Kidney epithelial cell (primary cell): Measurements from ENCODE around the gene PBX1. TPM values are rescaled to one million over a fixed set of nuclear protein-coding genes. Genes with fewer than 3 reads are reported as not detected.
A peak's percentile ranks its signal among the peaks of the same experiment; 100 is the strongest.

Experiments used
- DNase-seq: peaks from one replicate; pipeline ENCODE4 v3.0.0-alpha.2; 2010; ENCODE audit warnings: low read depth
- H3K27me3 ChIP-seq: 2 replicates; pipeline ENCODE4 v1.6.0; 2011; ENCODE audit warnings: low read length; ENCODE audit not compliant: control insufficient read depth, insufficient read depth
- H3K36me3 ChIP-seq: 2 replicates; pipeline ENCODE4 v1.5.1; 2011; ENCODE audit warnings: low read length; ENCODE audit not compliant: control insufficient read depth, insufficient read depth
- H3K4me3 ChIP-seq: 2 replicates; pipeline ENCODE4 v1.5.1; 2011; ENCODE audit warnings: low read depth, mild to moderate bottlenecking, control low read depth, low read length
- CTCF ChIP-seq: IDR thresholded peaks from 2 replicates; pipeline ENCODE4 v1.5.1; 2011; ENCODE audit warnings: mild to moderate bottlenecking, moderate library complexity, low read length, control low read depth, inconsistent platforms; ENCODE audit not compliant: insufficient read depth, poor library complexity, severe bottlenecking
- total RNA-seq: library from RNA; depleted of rRNA; stranded (reverse); fragments of >200 nt; gene quantifications from 2 replicates; pipeline ENCODE4 v1.2.3, GENCODE V29; 2015

PBX1 gene
- total RNA-seq, 1 donor from 2014 or later: 5.7 TPM

- H3K27me3 ChIP-seq: no peaks in the 10 kb centered on the region
- no peaks in the 10 kb centered on the region for H3K36me3 ChIP-seq
- no peak overlapping the region for H3K4me3 ChIP-seq
- no peak for TF ChIP-seq CTCF
- no peak for DNase-seq
Measured at GRCh38 chr1:164610538-164611222, 51.7 kb downstream of the PBX1 start.

GRCh38 chr1:164611754-164612642, 53.0 kb downstream of the PBX1 start:
- no peak overlapping the region for H3K4me3 ChIP-seq
- peak; percentile 75 for DNase-seq
- no peak for TF ChIP-seq CTCF
- no peaks in the 10 kb centered on the region for H3K36me3 ChIP-seq
- no peaks in the 10 kb centered on the region for H3K27me3 ChIP-seq

GRCh38 chr1:164613176-164613575, 54.2 kb downstream of the PBX1 start:
- TF ChIP-seq CTCF: no peak
- no peaks in the 10 kb centered on the region for H3K36me3 ChIP-seq
- DNase-seq: no peak
- H3K4me3 ChIP-seq: no peak overlapping the region
- no peaks in the 10 kb centered on the region for H3K27me3 ChIP-seq

- Histone ChIP-seq H3K27me3 (no peaks in the 10 kb centered on the region), H3K36me3 (no peaks in the 10 kb centered on the region), H3K4me3 (no peak overlapping the region)
- DNase-seq: no peak
- no peak for TF ChIP-seq CTCF
Measured at GRCh38 chr1:164614316-164614715, 55.3 kb downstream of the PBX1 start.

GRCh38 chr1:164617377-164618201, 58.6 kb downstream of the PBX1 start:
- no peak for DNase-seq
- TF ChIP-seq CTCF: peak; percentile 55

More at GRCh38 chr1:164617377-164618201, 58.6 kb downstream of the PBX1 start:
- Histone ChIP-seq H3K4me3 (no peak overlapping the region), H3K27me3 (no peaks in the 10 kb centered on the region), H3K36me3 (no peaks in the 10 kb centered on the region)
